Keratinocyte (primary cell): ENCODE results near the gene DEPP1. TPM values are rescaled to one million over a fixed set of nuclear protein-coding genes. Genes with fewer than 3 reads are reported as not detected.

ENCODE experiments used
- DNase-seq: peaks from one replicate; pipeline ENCODE4 v3.0.0-alpha.2; 2011; ENCODE audit warnings: low read depth, missing footprints, low spot score
- FAIRE-seq: peaks from 2 replicates; lab custom pipeline; 2011; peaks lifted over from hg19 to GRCh38; lab: Jason Lieb, UNC
- H2AFZ ChIP-seq: 2 replicates; pipeline ENCODE4 v1.6.0; 2012; ENCODE audit warnings: low read length, control low read depth, inconsistent platforms; ENCODE audit not compliant: control insufficient read depth
- H3K27ac ChIP-seq: 2 replicates; pipeline ENCODE4 v1.5.1; 2011; ENCODE audit warnings: low read length; ENCODE audit not compliant: control insufficient read depth, insufficient read depth
- H3K27me3 ChIP-seq: 3 replicates; pipeline ENCODE4 v1.6.0; 2011; ENCODE audit warnings: low read length; ENCODE audit not compliant: control insufficient read depth, insufficient read depth; ENCODE audit errors: extremely low read depth
- H3K36me3 ChIP-seq, 2 experiments: 2 replicates in 1 of 2; 3 replicates in 1 of 2; pipeline ENCODE4 v1.5.1; 2011; ENCODE audit warnings: low read length in 2 of 2, mild to moderate bottlenecking in 1 of 2; ENCODE audit not compliant: control insufficient read depth in 2 of 2, insufficient read depth in 2 of 2; ENCODE audit errors: extremely low read depth in 1 of 2
- H3K4me1 ChIP-seq: 3 replicates; pipeline ENCODE4 v1.5.1; 2011; ENCODE audit warnings: low read length; ENCODE audit not compliant: control insufficient read depth, insufficient read depth; ENCODE audit errors: extremely low read depth
- H3K4me2 ChIP-seq: 3 replicates; pipeline ENCODE4 v1.6.0; 2011; ENCODE audit warnings: low read depth, low read length; ENCODE audit not compliant: control insufficient read depth, insufficient read depth; ENCODE audit errors: extremely low read depth
- H3K4me3 ChIP-seq, 3 experiments: fragments of 200-600 bp in 1 of 3; sonication (generic) in 1 of 3; 2 replicates in 2 of 3; 3 replicates in 1 of 3; pipeline ENCODE4 v1.5.1; 2011 to 2016; ENCODE audit warnings: low read length in 3 of 3, mild to moderate bottlenecking in 3 of 3, control low read depth in 2 of 3, inconsistent platforms in 1 of 3, low read depth in 1 of 3, mixed read lengths in 1 of 3, mixed run types in 1 of 3, moderate library complexity in 1 of 3; ENCODE audit not compliant: control insufficient read depth in 2 of 3, insufficient read depth in 2 of 3; ENCODE audit errors: extremely low read depth in 1 of 3
- H3K79me2 ChIP-seq: 2 replicates; pipeline ENCODE4 v1.6.0; 2012; ENCODE audit warnings: low read length; ENCODE audit not compliant: control insufficient read depth, insufficient read depth
- H3K9ac ChIP-seq: 3 replicates; pipeline ENCODE4 v1.6.0; 2011; ENCODE audit warnings: low read length; ENCODE audit not compliant: control insufficient read depth, insufficient read depth; ENCODE audit errors: extremely low read depth
- H3K9me1 ChIP-seq: 3 replicates; pipeline ENCODE4 v1.6.0; 2011; ENCODE audit warnings: low read length; ENCODE audit not compliant: control insufficient read depth, insufficient read depth; ENCODE audit errors: extremely low read depth
- H3K9me3 ChIP-seq: 2 replicates; pipeline ENCODE4 v1.5.1; 2012; ENCODE audit warnings: low read depth, low read length; ENCODE audit not compliant: control insufficient read depth
- H4K20me1 ChIP-seq: 3 replicates; pipeline ENCODE4 v1.6.0; 2011; ENCODE audit warnings: low read length; ENCODE audit not compliant: control insufficient read depth, insufficient read depth; ENCODE audit errors: extremely low read depth
- EZH2 ChIP-seq: IDR thresholded peaks from one replicate; pipeline ENCODE4 v1.6.1; 2012; ENCODE audit warnings: inconsistent platforms, mild to moderate bottlenecking, low read length, moderate library complexity
- dilution Hi-C: fragments of 300-500 bp; cut with MboI; formaldehyde crosslinking; loops from one replicate; pipeline ENCODE4 v1.7.0; 2020; ENCODE audit warnings: low sequenced_read_pairs; ENCODE audit not compliant: extremely low pct_ligation_motif_present
- polyA plus RNA-seq, 5 experiments: library from polyadenylated mRNA; depleted of rRNA in 3 of 5; stranded (reverse) in 3 of 5; stranded (forward) in 1 of 5; unstranded in 1 of 5; fragments of >200 nt; gene quantifications; 1 replicate in 1 of 5; 2 replicates in 3 of 5; 3 replicates in 1 of 5; pipeline versions ENCODE4 v1.2.1 to v1.2.3, GENCODE V29; 2011 to 2012; ENCODE audit warnings: missing spikeins in 2 of 5, low read depth in 1 of 5, low replicate concordance in 1 of 5
- TF ChIP-seq, protein P1 (sequence below), 3 experiments: IDR thresholded peaks in 1 of 3; conservative IDR thresholded peaks in 1 of 3; optimal IDR thresholded peaks in 1 of 3; 2 replicates in 2 of 3; 3 replicates in 1 of 3; pipeline versions ENCODE3 to v1.5.1; 2011; ENCODE audit warnings: low read length in 3 of 3, mild to moderate bottlenecking in 3 of 3, moderate library complexity in 2 of 3, control low read depth in 1 of 3, inconsistent platforms in 1 of 3; ENCODE audit not compliant: insufficient read depth in 2 of 3; ENCODE audit errors: extremely low read depth in 1 of 3

DEPP1 gene
- polyA plus RNA-seq, 1 donor (not counting 4 experiments of a cell fraction or from before 2014, with no cell fraction given), result 1.2 TPM

DNA sequence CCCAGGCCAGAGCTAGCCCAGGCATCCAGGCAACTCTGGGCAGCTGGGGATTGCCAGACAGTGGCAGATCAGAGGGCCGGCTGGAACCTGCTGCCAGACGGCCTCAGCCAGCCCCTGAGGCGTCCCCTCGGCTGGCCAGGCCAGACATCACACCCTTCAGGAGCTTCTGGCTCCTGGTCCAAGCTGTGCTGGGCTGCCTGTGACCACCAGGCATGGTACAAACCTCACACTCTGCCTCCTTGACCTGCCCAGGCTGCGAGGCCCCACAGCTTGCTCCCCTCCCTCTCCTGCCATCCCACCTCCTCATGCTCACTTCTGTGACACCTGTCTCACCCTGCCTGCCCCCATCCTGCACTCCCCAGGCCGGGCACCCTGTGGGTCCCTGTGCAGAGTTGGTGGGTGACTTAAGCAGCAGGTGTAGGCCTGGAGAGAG, 5.7 kb downstream of the DEPP1 start:
- TF ChIP-seq EZH2, result no peak
- TF ChIP-seq, protein P1, sequence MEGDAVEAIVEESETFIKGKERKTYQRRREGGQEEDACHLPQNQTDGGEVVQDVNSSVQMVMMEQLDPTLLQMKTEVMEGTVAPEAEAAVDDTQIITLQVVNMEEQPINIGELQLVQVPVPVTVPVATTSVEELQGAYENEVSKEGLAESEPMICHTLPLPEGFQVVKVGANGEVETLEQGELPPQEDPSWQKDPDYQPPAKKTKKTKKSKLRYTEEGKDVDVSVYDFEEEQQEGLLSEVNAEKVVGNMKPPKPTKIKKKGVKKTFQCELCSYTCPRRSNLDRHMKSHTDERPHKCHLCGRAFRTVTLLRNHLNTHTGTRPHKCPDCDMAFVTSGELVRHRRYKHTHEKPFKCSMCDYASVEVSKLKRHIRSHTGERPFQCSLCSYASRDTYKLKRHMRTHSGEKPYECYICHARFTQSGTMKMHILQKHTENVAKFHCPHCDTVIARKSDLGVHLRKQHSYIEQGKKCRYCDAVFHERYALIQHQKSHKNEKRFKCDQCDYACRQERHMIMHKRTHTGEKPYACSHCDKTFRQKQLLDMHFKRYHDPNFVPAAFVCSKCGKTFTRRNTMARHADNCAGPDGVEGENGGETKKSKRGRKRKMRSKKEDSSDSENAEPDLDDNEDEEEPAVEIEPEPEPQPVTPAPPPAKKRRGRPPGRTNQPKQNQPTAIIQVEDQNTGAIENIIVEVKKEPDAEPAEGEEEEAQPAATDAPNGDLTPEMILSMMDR (optimal IDR thresholded peaks at IDR 0.05 in 1 of 3, IDR thresholded peaks at IDR 0.05 in 1 of 3, conservative IDR thresholded peaks at IDR 0.05 in 1 of 3; ENCODE audit: extremely low read depth in 1 of 3, insufficient read depth in 2 of 3, low read length in 3 of 3), result no peak
- no peaks in the 10 kb centered on the region for H3K9me1 ChIP-seq
- no peaks in the 10 kb centered on the region for H3K27me3 ChIP-seq
- FAIRE-seq, result no peak
- H3K4me1 ChIP-seq, result peaks cover 11% of the 10 kb centered on the region
- H3K36me3 ChIP-seq, result no peaks in the 10 kb centered on the region
- no peak for DNase-seq
- no peak overlapping the region for H3K4me2 ChIP-seq
- no peaks in the 10 kb centered on the region for H3K9me3 ChIP-seq
- no peak overlapping the region for H3K27ac ChIP-seq
- dilution Hi-C loops, result no loop called here
- H2AFZ ChIP-seq, result no peak overlapping the region
- H4K20me1 ChIP-seq, result no peaks in the 10 kb centered on the region
- H3K79me2 ChIP-seq, result no peaks in the 10 kb centered on the region
- H3K9ac ChIP-seq, result no peak overlapping the region
- no peak overlapping the region for H3K4me3 ChIP-seq

DNA sequence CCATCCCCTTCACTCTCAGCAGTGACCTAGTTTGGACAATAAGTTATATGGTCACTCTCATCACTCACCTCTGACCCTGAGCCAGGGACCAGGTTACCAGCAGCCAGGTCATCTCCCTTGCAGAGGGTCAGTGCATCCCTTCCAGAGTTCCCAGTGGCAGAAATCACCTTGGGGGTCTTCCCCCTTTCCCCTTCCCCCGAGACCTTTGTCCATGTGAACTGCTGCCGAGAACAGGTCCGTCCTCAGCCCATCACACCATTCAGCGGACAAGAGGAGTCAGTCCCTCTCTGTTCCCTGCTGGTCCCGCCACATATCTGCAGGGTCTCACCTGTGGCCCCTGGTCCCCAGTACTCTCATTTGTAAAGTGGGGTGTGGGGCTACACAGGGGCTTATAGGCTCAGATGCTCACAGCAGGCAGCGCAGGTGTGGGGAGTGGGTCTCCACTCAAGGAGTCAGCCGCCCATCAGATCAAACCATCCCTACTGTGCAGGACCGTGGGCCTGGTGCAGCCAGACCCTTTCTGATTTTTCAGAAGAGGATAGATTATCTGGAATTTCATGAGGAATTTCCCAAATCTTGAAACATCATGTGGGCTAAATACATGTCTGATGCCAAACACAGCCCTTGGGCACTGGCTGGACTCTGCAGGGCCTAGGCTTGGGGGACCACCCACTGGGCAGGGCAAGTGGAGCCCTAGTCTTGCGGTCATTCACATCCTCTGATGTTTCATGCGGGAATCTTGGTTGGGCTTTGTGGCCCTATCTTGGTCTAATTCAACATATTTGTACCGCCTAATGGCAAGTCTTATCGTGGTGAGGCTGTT, 6.5 kb downstream of the DEPP1 start:
- no peak for TF ChIP-seq EZH2
- TF ChIP-seq, protein P1 (optimal IDR thresholded peaks at IDR 0.05 in 1 of 3, IDR thresholded peaks at IDR 0.05 in 1 of 3, conservative IDR thresholded peaks at IDR 0.05 in 1 of 3; ENCODE audit: extremely low read depth in 1 of 3, insufficient read depth in 2 of 3, low read length in 3 of 3), result no peak
- no peak overlapping the region for H2AFZ ChIP-seq
- no peak for DNase-seq
- dilution Hi-C loops, result no loop called here
- no peaks in the 10 kb centered on the region for H3K27me3 ChIP-seq
- H4K20me1 ChIP-seq, result no peaks in the 10 kb centered on the region
- no peaks in the 10 kb centered on the region for H3K9me1 ChIP-seq
- H3K4me3 ChIP-seq, result no peak overlapping the region
- no peaks in the 10 kb centered on the region for H3K79me2 ChIP-seq
- H3K4me2 ChIP-seq, result no peak overlapping the region
- FAIRE-seq, result no peak
- H3K27ac ChIP-seq, result no peak overlapping the region
- H3K9me3 ChIP-seq, result no peaks in the 10 kb centered on the region
- H3K9ac ChIP-seq, result no peak overlapping the region
- no peaks in the 10 kb centered on the region for H3K36me3 ChIP-seq
- H3K4me1 ChIP-seq, result peaks cover 10% of the 10 kb centered on the region
